IPS-18c (cell line): ENCODE results near the gene SMAGP.
"Not testable (repeated sequence)": the region's sequence is repeated elsewhere in the genome, so short reads cannot be mapped to it uniquely, and the experiment has no call there.

ENCODE experiments used
- H3K4me3 ChIP-seq: 2 replicates; pipeline ENCODE4 v1.7.0; 2013; ENCODE audit warnings: low read depth, mild to moderate bottlenecking, low read length, moderate library complexity; ENCODE audit not compliant: insufficient read depth
- H3K9me3 ChIP-seq: one replicate; pipeline ENCODE4 v1.6.1; 2013; ENCODE audit warnings: mild to moderate bottlenecking, low read length, moderate library complexity; ENCODE audit not compliant: control insufficient read depth, insufficient read depth

Gene SMAGP

DNA sequence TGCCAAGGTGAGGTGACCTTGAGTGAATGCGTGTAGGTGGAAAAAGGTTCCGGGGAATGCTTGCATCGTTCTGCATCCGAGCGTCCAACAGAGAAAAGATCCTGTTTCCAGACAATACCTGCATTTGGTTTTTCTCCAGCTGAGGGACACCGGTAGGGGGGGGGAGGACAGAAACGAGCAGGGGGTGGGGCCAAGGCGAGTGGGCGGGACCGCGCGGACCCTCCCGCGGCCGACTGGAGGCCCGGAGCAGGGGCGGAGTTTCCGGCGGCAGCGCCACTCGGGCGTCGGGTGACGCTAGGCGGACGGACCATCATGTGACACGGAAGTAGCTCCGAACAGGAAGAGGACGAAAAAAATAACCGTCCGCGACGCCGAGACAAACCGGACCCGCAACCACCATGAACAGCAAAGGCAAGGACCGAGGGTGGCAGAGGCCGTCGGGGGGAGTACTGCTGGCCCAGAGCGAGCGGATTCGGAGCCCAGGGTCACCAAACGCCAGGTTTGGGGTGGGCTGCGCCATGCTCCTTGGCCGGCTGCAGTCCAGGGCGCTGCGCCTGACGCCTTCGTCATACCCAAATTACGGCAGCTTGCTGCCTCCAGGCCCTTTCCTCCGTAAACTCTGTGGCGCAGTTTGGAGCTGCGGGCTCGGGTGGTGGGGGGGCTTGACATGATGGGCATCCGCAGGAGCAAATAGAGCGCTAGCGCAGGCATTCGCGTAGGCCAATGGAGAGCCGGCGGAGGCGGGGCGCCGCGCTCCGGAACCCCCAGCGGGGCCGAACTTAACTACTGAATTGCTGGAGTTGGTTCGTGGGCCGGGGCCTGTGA is 31.5 kb downstream of the SMAGP start, which contains the start of gene DAZAP2:
Gene DAZAP2 (plus strand): TSS at position 317 of the 825 bp plus-strand sequence. CDS start 82 bp downstream, at position 399.
- Histone ChIP-seq H3K4me3 (peak within 1 kb of the TSS; percentile 100), H3K9me3 (no peaks in the 10 kb centered on the region)

- H3K9me3 ChIP-seq: no peaks in the 10 kb centered on the region
- peak overlapping the region; percentile 55 for H3K4me3 ChIP-seq
Measured at GRCh38 chr12:51238037-51238509, 32.1 kb downstream of the SMAGP start.

DNA sequence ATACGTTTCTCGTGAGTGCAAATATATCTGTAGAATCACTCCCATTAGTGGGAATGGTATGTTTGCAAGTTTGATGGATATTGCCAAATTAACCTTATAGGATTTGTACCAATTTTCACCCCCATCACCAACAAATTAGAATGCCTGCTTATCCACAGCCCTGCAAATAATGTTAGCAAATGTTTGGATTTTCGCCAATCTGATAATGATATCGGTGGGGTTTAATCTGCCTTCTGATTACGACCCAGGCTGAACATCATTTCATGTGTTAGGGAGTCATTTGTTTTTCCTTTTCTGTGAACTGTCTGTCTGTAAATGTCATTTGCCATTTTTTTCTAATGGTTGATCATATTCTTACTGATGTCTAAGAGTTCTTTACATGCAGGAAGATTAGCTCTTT is 35.7 kb downstream of the SMAGP start:
- H3K9me3 ChIP-seq: no peaks in the 10 kb centered on the region

DNA sequence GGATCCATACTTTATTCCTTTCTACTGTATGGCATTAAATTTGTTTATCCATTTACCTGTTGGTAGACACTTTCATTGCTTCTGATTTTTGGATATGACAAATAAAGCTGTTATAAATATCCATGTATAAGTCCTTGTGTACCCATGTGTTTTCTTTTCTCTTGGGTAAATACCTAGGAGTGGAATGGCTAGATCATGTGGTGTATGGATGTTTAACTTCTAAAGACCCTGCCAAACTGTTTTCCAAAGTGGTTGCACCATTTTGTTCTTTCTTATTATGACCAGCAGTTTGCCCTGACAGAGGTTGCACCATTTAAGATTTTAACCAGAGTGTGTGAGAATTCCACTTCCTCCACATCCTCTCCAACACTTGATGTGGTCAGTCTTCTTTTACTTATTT is 37.6 kb downstream of the SMAGP start:
- no peaks in the 10 kb centered on the region for H3K9me3 ChIP-seq
- no peak overlapping the region for H3K4me3 ChIP-seq

More for the DNA sequence above, 35.7 kb downstream of the SMAGP start:
- no peak overlapping the region for H3K4me3 ChIP-seq

DNA sequence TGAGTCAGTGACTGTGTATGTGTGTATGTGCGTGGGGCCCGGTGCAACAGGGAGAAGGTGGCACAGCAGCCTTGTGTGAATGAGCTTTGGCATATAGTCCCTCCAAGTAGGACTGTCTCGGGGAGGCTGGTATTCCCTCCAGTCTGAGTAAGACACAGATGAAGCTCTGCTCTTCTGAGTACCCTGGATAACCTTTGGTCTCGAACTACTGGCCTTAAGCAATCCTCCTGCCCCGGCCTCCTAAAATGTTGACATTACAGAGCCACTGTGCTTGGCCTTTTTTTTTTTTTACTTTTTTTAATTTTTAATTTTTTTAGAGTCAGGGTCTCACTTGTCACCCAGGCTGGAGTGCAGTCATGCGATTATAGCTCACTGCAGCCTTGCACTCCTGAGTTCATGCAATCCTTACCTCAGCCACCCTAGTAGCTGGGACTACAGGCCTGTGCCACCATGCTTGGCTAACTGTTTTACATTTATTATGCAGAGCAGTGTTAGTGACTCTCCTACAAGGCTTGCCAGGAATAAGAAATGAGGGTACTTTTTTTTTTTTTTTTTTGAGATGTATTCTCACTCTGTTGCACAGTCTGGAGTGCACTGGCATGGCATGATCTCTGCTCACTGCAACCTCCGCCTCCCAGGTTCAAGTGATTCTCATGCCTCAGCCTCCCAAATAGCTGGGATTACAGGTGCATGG is 41.0 kb downstream of the SMAGP start:
- Histone ChIP-seq H3K9me3 (no peaks in the 10 kb centered on the region), H3K4me3 (no peak overlapping the region)

DNA sequence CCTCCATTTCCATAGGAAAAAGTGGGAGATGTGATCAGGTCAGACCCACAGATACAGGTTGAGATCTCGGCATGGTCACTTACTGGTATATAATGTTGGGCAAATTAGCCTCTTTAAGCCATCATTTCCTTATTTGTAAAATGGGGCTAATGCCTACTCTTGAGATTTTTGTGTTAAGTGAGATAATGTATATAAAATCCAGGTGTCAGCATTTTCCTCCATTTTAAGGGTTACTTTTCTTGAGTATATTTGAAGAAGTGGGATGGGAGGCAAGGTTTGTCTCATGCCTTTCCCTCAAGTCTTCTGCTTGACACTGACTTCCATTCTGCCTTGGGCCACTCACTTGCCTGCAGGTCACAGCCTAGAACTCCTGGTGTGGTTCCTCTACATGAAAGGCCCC is 42.3 kb downstream of the SMAGP start:
- no peaks in the 10 kb centered on the region for H3K9me3 ChIP-seq
- H3K4me3 ChIP-seq: no peak overlapping the region

DNA sequence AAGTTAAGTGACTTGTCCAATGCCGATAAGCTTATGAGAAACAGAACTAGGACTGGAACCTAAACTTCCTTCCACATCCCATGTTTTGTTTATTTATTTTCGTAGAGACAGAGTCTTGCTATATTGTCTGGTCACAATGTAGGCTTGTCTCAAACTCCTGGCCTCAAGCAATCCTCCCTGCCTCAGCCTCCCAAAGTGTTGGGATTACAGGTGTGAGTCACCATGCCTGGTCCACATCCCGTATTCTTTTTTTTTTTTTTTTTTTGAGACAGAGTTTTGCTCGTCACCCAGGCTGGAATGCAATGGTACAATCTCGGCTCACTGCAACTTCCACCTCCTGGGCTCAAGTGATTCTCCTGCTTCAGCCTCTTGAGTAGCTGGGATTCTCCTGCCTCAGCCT is 43.1 kb downstream of the SMAGP start:
- H3K4me3 ChIP-seq, H3K9me3 ChIP-seq: not testable (repeated sequence)

GRCh38 chr12:51225771-51226170 is 44.4 kb downstream of the SMAGP start:
- no peaks in the 10 kb centered on the region for H3K9me3 ChIP-seq
- H3K4me3 ChIP-seq: no peak overlapping the region

- Histone ChIP-seq H3K4me3 (no peak overlapping the region), H3K9me3 (no peaks in the 10 kb centered on the region)
Measured at GRCh38 chr12:51225234-51225633, 45.0 kb downstream of the SMAGP start.

- no peaks in the 10 kb centered on the region for H3K9me3 ChIP-seq
- H3K4me3 ChIP-seq: no peak overlapping the region
Measured at GRCh38 chr12:51224625-51225024, 45.6 kb downstream of the SMAGP start.

GRCh38 chr12:51222461-51222860 is 47.8 kb downstream of the SMAGP start:
- H3K9me3 ChIP-seq: no peaks in the 10 kb centered on the region
- H3K4me3 ChIP-seq: no peak overlapping the region

DNA sequence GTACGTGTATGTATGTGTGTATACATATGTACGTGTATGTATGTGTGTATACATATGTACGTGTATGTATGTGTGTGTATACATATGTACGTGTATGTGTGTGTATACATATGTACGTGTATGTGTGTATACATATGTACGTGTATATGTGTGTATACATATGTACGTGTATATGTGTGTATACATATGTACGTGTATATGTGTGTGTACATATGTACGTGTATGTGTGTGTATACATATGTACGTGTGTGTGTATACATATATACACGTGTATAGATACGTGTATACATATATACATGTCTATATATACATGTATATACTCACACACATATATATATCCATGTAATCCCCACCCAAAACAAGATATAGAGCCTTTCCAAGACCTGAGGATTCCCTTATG is 50.4 kb downstream of the SMAGP start:
- H3K4me3 ChIP-seq, H3K9me3 ChIP-seq: not testable (repeated sequence)

DNA sequence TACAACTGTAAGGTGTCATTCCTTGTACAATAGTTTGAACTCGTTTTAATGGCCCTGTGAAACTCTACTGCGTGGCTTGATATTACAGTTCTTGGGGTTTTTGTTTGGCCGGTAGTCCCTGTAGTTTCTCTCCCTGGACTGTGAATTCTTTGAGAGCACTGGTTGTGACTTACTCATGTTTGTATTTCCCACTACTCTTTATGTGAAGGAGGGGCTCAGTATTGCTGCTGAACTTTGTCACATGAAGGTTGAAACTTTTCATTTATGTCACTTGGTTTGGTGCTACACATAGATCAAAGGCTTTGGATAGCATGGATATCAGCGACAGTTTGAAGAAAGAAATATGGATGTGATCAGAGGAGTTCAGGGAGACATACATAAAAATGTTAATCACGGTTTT is 50.9 kb downstream of the SMAGP start:
- Histone ChIP-seq H3K4me3 (no peak overlapping the region), H3K9me3 (no peaks in the 10 kb centered on the region)

DNA sequence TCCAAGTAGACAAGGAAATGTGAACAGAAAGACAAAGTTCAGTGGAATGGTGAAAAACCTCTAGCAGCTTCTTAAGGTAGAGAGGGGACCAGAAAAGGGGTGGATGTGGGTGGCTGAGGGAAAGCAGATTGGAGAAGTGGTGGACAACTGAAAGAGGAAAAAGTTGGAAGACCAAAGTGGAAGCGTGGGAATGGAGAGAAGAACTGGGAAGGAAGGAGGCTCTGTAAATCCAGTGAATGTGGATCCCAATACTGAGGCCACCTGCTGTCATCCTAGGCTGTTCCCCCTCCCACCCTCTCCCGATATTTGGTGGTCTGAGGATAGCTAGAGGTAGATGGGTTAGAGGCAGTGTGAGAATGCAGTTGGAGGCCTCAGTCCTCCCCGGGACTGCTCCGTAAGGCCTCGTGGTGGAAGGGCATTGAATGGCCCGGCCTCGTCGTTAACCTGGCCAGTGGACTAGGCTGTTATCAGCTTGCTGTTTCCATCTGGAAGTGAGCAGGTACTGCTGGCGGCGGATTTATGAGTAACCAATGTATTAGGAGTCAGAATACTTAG is 51.5 kb downstream of the SMAGP start:
- Histone ChIP-seq H3K4me3 (peak overlapping the region; percentile 58), H3K9me3 (no peaks in the 10 kb centered on the region)

DNA sequence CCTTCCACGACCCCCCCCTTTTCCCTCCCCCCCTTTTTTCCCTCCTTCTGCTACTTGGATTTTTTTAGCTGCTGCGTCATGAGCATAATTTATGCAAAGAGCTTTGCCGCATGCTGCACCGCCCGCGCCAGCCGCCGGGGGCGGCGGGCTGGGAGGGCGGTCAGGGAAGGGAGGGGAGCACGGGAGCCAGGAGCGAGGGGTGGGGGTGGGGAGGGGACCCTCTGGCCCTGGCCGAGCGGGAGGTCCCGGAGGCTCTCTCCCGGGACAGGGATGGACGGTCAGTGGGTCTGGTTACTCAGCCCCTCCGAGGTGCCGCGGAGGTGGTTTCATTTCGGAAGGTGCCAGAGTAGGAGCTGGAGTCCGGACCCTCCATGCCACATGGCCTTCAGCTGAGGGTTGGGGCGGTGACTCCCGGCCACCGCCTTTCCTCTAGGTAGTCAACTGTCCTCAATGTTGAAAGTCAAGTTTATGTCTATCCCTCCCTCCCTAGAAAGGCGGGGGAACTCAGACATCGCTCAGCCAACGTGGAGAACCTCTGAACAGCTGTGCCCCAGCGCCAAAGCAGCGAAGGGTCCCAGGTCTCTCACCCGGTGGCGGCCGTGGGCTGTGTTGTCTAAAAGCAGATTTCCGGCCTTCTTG is 52.1 kb downstream of the SMAGP start, which contains the start of gene POU6F1:
Gene POU6F1 (minus strand): TSS at position 95 of the 639 bp plus-strand sequence. CDS start 11,226 bp downstream, outside the sequence.
- Histone ChIP-seq H3K4me3 (peak within 1 kb of the TSS; percentile 69), H3K9me3 (no peaks in the 10 kb centered on the region)

GRCh38 chr12:51217133-51217967 is 52.9 kb downstream of the SMAGP start:
- H3K4me3 ChIP-seq: peak overlapping the region; percentile 69

GRCh38 chr12:51216642-51217041 is 53.6 kb downstream of the SMAGP start:
- Histone ChIP-seq H3K9me3 (no peaks in the 10 kb centered on the region), H3K4me3 (peak overlapping the region; percentile 69; the same call in 1 of the 2 replicates)

More at GRCh38 chr12:51217133-51217967, 52.9 kb downstream of the SMAGP start:
- H3K9me3 ChIP-seq: no peaks in the 10 kb centered on the region
